Vagina (tissue), 2 donors: ENCODE results near the gene FOXS1.

Experiments
- CTCF ChIP-seq, 3 experiments: fragments of 450-650 bp in 2 of 3; fragments of 200-600 bp in 1 of 3; sonication (generic) in 1 of 3; IDR thresholded peaks; one replicate each; pipeline ENCODE4 v1.5.1; 2017 to 2019; ENCODE audit warnings: antibody characterized with exemption in 3 of 3, mild to moderate bottlenecking in 2 of 3, moderate library complexity in 2 of 3
- POLR2A ChIP-seq, 2 donors: fragments of 450-650 bp; IDR thresholded peaks; one replicate each; pipeline ENCODE4 v1.6.1; 2017; ENCODE audit warnings: antibody characterized with exemption in 2 of 2, mild to moderate bottlenecking in 2 of 2, moderate library complexity in 2 of 2
- POLR2AphosphoS5 ChIP-seq, 2 donors: sonication (generic); formaldehyde crosslinking; IDR thresholded peaks; one replicate each; pipeline ENCODE4 v1.9.0; 2017; ENCODE audit warnings: antibody characterized with exemption in 2 of 2, mild to moderate bottlenecking in 2 of 2, low read depth in 1 of 2; ENCODE audit not compliant: insufficient read depth in 1 of 2

- TF ChIP-seq CTCF (IDR thresholded peaks at IDR 0.05) (no peak), POLR2AphosphoS5 (IDR thresholded peaks at IDR 0.05; ENCODE audit: insufficient read depth in 1 of 2, low read depth in 1 of 2) (no peak), POLR2A (IDR thresholded peaks at IDR 0.05) (no peak)
Observed at GRCh38 chr20:31830406-31830981, 14.9 kb downstream of the FOXS1 start.
